ENCODE results near the gene SLC38A1. TPM values are rescaled to one million over a fixed set of nuclear protein-coding genes. Genes with fewer than 3 reads are reported as not detected.

SLC38A1 gene
- 20.7 and 27.7 TPM in 2 replicates for polyA plus RNA-seq (2012; rRNA removed)
- polyA plus RNA-seq (2012; cell fraction: cytosol; rRNA removed) = 27.8 and 28.3 TPM in 2 replicates
- polyA plus RNA-seq (2012; cell fraction: nucleus; rRNA removed) = 13.0 and 26.5 TPM in 2 replicates

- TF ChIP-seq NRF1 (IDR thresholded peaks at IDR 0.05; ENCODE audit: low read depth, low read length) (no peak), TEAD4 (IDR thresholded peaks at IDR 0.05; ENCODE audit: borderline replicate concordance, insufficient read depth) (0 out of 2 replicates have a peak, but pooled peaks have one; percentile 28), FOXJ3 (CRISPR knock-in tag; IDR thresholded peaks at IDR 0.05) (0 out of 2 replicates have a peak, but pooled peaks have one; percentile 56), SMC3 (IDR thresholded peaks at IDR 0.05; ENCODE audit: low read depth, low read length) (0 out of 2 replicates have a peak, but pooled peaks have one; percentile 7), RCOR1 (IDR thresholded peaks at IDR 0.05; ENCODE audit: low read length) (no peak), RXRA (IDR thresholded peaks at IDR 0.05; ENCODE audit: borderline replicate concordance, low read depth) (no peak; the same call in 1 of the 2 replicates), REST (IDR thresholded peaks at IDR 0.05; ENCODE audit: low read depth, low read length) (no peak), SIN3A (IDR thresholded peaks at IDR 0.05; ENCODE audit: borderline replicate concordance, low read depth, low read length) (0 out of 2 replicates have a peak, but pooled peaks have one; percentile 42), CTCF (IDR thresholded peaks at IDR 0.05) (no peak), NFIC (IDR thresholded peaks at IDR 0.05; ENCODE audit: borderline replicate concordance) (no peak; the same call in 1 of the 2 replicates), EP300 (IDR thresholded peaks at IDR 0.05; ENCODE audit: borderline replicate concordance in 1 of 2, low read depth in 1 of 2, low read length in 1 of 2) (peak in 1 of 2 experiments; percentile 29; a peak in 1 of 4 replicates), GABPA (IDR thresholded peaks at IDR 0.05; ENCODE audit: low read depth) (0 out of 2 replicates have a peak, but pooled peaks have one; percentile 25), FOXM1 (IDR thresholded peaks at IDR 0.05; ENCODE audit: low read depth) (0 out of 2 replicates have a peak, but pooled peaks have one; percentile 46), TAF1 (IDR thresholded peaks at IDR 0.05; ENCODE audit: borderline replicate concordance, low read depth, low read length) (0 out of 2 replicates have a peak, but pooled peaks have one; percentile 40), EZH2phosphoT487 (IDR thresholded peaks at IDR 0.05; ENCODE audit: borderline replicate concordance, low read depth) (no peak), MXI1 (IDR thresholded peaks at IDR 0.05; ENCODE audit: low read depth, low read length) (peak; percentile 93), RAD21 (IDR thresholded peaks at IDR 0.05; ENCODE audit: low read length) (no peak), POLR2AphosphoS5 (IDR thresholded peaks at IDR 0.05; ENCODE audit: low read depth, low read length) (peak; percentile 58), TCF12 (IDR thresholded peaks at IDR 0.05) (peak; percentile 40; the same call in 1 of the 2 replicates), CHD2 (IDR thresholded peaks at IDR 0.05; ENCODE audit: low read length, partially characterized antibody) (peak; percentile 7)
- TF ChIP-seq, protein P1, sequence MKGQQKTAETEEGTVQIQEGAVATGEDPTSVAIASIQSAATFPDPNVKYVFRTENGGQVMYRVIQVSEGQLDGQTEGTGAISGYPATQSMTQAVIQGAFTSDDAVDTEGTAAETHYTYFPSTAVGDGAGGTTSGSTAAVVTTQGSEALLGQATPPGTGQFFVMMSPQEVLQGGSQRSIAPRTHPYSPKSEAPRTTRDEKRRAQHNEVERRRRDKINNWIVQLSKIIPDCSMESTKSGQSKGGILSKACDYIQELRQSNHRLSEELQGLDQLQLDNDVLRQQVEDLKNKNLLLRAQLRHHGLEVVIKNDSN (IDR thresholded peaks at IDR 0.05; ENCODE audit: borderline replicate concordance, low read depth) = peak; percentile 82
- TF ChIP-seq, protein P2, sequence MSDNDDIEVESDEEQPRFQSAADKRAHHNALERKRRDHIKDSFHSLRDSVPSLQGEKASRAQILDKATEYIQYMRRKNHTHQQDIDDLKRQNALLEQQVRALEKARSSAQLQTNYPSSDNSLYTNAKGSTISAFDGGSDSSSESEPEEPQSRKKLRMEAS (IDR thresholded peaks at IDR 0.05; ENCODE audit: low read depth) = peak; percentile 93
- peak within 1 kb of the TSS; percentile 63 to 90 for H3K4me3 ChIP-seq (ENCODE audit: low read depth in 2 of 2, low read length in 1 of 2)
- POLR2A ChIA-PET = interaction anchor here (0.6 to 1.6 kb wide), 11 partner anchors 13 to 404 kb away, joined by 3 to 9 read pairs (median 3); no protein-coding TSS in a partner anchor
- H3K27me3 ChIP-seq (ENCODE audit: insufficient read depth) = no peaks in the 10 kb centered on the region
- no peaks in the 10 kb centered on the region for H3K36me3 ChIP-seq (replicated peaks in 1 of 2; ENCODE audit: control insufficient read depth in 1 of 2, insufficient read depth in 2 of 2, low read length in 1 of 2)
- H3K9me2 ChIP-seq = no peaks in the 10 kb centered on the region
- H3K79me2 ChIP-seq (ENCODE audit: insufficient read depth) = peaks cover 46% of the 10 kb centered on the region
- peak within 1 kb of the TSS; percentile 88 for H3K9ac ChIP-seq
- H2AFZ ChIP-seq (ENCODE audit: low read depth) = peak within 1 kb of the TSS; percentile 92
- whole genome bisulfite sequencing (ENCODE audit: low lambda C conversion rate) = 2% methylated on average over 34 of the region's 73 CpGs
- DNase-seq = peak; percentile 88
- peaks cover 14 to 20% of the 10 kb centered on the region in 2 experiments; a peak in 3 of 4 replicates for H3K4me1 ChIP-seq (ENCODE audit: control insufficient read depth in 1 of 2, insufficient read depth in 2 of 2, low read depth in 1 of 2, low read length in 1 of 2)
- CTCF ChIA-PET = interaction anchor here (0.9 to 5.5 kb wide), 5 partner anchors 34 to 144 kb away, joined by 3 to 28 read pairs (median 4); no protein-coding TSS in a partner anchor
- H3K27ac ChIP-seq (ENCODE audit: low read depth in 2 of 2, low read length in 1 of 2) = peak within 1 kb of the TSS; percentile 73 to 95
- peaks cover 7% of the 10 kb centered on the region for H3F3A ChIP-seq (replicated peaks; ENCODE audit: insufficient read depth)
- H4K20me1 ChIP-seq (ENCODE audit: insufficient read depth) = peaks cover 24% of the 10 kb centered on the region
- H3K4me2 ChIP-seq = peak within 1 kb of the TSS; percentile 85
- H3K9me3 ChIP-seq = no peaks in the 10 kb centered on the region
These were observed at the start of gene SLC38A1 for GRCh38 chr12:46268583-46269428. Gene SLC38A1, minus strand, starts transcription at chr12:46269043. Its CDS starts 29,243 bp downstream, at chr12:46239800.

All from SK-N-SH (cell line).